Measurements from ENCODE around the gene KIF1B.
"Not testable (repeated sequence)": the region's sequence is repeated elsewhere in the genome, so short reads cannot be mapped to it uniquely, and the experiment has no call there.

The KIF1B gene

DNA sequence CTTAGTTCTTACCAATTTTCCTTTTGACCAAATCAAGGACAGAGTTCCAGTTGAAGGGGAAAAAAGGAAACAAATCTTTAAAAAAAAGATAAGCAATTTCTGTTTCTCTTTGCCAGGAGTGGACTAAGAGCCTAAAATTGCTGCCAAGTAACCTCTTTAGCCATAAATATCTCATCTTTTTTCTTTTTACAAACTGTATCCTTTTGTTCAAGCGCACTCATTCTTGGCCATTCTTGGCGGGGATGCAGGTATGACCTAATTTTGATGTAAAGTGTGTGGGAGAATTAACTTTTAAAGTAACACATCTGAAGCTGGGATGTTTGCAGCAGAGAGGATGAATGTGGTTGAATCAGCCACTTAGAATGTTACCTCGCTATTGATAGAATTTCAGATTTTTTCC lies 13.4 kb upstream of the KIF1B start:
- no peak for DNase-seq

DNA sequence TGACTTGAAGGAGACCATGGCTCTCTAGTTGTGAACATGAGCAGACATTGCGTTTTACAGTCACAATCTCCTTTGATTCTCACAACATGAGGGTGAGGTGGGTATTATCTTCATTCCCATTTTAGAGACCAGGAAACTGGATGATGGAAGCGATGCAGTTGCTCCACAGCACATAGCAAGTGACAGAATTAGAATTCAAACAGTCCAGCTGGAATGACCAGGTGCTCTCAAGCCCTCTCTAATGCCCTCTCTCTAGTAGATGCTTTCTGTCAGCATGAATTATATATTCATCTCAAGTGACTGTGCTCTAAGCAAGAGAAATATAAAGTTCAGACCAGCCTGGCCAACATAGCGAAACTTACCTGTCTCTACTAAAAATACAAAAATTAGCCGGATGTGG lies 9.8 kb upstream of the KIF1B start:
- DNase-seq = no peak

DNA sequence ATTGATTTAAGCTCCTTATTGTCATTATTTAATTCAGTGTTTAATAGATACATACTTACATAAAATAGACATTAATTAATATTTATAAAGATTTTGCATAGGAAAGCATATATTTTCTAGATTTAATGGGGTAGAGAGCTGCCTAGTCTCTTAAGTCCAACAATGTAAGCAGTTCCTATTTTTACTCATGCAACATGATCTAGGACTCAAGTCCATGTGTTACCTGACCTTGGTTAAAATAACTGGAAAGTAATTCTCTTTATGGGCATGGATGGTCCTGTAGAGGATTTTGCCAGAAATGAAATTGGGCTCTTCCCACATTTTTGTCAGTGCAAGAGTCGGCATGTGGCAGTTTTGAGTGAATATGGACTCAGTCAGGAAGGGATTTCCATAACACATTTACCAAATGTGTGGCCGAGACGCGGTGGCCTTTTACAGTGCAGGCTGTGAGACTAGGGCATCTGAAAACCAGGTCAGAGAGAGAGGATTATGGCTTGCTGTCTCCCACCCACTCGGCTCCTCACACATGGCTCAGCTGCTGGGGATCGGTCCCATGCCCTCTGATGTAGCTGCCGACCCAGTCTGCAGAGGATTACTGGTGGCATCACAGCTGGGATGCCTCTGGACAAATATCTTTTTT lies 6.2 kb upstream of the KIF1B start:
- DNase-seq = no peak

DNA sequence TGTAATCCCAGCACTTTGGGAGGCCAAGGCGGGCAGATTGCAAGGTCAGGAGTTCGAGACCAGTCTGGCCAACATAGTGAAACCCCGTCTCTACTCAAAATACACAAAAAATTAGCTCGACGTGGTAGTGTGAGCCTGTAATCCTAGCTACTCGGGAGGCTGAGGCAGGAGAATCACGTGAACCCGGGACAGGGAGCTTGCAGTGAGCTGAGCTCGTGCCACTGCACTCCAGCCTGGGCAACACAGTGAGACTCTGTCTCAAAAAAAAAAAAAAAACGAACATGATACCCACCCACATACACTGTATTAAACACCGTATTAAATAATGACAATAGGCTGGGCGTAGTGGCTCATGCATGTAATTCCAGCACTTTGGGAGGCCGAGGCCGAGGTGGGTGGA lies 5.2 kb upstream of the KIF1B start:
- DNase-seq = not testable (repeated sequence)

DNA sequence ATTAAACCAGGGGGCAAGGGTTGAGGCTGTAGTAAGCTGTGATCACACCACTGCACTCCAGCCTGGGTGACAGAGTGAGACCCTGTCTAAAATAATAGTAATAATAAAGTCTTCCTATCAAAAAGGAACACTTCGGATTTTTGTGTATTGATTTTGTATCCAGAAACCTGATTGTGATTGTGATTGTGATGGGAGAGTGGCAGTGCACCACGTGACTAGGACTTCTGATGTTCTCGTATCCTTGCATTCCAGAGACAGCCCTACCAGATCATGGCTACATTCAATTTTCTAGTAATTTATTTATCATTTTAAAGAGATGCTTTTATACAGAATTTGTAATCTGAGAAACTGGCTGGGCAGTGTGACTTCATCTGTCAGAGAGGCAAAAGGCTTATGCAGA lies 2.6 kb upstream of the KIF1B start:
- DNase-seq = no peak

DNA sequence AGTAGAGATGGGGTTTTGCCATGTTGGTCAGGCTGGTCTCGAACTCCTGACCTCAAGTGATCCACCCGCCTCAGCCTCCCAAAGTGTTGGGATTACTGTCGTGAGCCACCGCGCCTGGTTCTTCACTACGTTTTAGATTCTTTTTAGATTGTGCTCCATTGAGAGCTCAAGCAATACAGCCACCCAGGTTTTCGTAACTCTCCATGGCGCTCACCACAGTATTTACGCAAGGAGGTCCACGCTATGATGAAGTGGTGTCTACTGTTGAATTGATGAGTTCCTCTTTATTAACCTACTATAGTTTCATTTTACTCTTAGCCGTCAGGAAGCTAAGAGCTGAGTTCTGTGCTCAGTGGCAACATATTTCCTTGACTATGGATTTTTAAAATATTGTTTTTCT lies 1.8 kb upstream of the KIF1B start:
- DNase-seq = peak; percentile 87 to 94 (median 91)

DNA sequence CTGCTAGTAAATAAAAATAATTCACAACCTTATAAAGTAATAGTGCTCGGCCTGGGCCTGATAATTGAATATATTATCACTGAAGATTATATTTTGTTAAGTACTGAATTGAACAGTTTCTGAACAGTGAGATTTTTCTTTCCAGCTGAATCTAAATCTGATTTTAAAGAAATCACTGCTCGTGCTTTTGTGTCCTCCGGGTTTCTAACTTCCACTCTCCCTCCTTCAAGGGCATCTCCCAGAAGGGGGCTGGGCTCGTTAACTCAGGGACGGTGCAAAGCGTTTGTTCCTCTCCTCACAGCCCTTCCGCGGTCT lies 823 bp upstream of the KIF1B start:
- no peak for DNase-seq

DNA sequence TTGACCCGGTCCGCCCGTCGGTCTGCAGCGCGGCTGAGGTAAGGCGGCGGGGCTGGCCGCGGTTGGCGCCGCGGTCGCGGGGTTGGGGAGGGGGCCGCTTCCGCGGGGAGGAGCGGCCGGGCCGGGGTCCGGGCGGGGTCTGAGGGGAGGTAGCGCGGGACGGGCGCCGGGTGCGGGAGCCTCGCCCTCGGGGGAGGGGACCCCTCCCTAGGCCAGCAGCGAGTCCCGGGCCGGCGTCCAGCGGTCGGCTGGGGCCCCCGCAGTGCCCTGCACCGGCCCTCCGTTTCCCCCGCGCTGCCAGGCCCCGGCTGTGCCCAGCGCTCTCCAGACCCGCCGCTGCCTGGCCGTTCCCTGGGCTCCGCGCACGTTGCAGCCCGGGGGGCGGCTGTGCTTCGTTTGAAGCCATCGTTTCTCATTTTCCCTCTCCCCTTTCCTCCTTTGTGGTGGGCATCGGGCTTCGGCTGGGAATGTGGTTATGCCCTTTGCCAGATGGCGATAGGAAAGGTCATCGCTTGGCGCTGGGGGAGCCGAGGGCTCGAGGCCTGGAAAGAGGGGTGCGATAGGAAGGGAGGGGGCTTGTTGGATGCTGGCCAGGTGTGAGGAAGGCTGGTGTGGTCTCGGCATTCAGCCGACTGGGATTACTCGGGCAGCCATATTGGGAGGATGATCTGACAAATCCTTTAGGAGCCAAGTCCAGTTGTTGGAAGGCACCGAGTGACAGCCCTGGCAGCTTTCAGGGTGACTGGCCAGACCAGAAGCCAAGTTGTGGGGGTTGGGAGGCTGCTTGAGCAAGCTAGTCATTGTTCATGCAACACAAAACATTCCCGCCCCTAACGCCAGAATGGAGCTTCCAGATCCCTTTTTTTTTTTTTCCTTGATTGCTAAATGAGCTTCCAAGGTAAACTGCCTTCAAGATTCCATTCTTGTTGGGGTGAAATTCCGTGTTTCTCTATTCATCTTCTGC lies 753 bp downstream of the KIF1B start:
- peak; percentile 70 to 84 (median 79) for DNase-seq

DNA sequence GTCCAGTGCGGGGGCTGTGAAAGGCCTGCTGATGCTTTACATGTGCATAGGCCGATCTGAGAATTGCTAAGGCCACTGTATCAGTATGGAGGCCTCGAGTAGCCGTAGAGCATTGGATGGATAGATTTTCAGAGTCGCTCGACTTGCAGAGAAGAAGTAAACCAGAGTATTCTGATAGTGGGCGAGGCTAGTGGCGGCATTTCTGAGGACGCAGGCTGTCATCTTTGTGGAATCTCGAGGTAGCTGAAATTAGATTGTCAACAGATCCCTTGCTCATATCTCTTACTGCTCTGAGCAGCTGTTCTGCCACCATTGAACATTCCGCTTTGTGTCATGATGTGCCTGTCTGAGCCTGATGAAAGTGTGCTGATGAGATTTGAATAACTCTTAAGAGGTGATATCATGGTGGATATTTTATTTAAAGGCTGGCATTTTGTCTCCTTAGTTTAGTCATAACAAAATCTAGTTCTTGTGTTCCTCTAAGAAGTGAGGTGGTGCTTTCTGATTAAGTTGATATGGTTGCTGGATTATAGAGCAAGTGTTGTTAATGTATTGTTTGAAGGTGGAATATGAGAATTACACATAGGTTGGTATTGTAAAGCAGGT lies 1.5 kb downstream of the KIF1B start:
- DNase-seq = no peak

DNA sequence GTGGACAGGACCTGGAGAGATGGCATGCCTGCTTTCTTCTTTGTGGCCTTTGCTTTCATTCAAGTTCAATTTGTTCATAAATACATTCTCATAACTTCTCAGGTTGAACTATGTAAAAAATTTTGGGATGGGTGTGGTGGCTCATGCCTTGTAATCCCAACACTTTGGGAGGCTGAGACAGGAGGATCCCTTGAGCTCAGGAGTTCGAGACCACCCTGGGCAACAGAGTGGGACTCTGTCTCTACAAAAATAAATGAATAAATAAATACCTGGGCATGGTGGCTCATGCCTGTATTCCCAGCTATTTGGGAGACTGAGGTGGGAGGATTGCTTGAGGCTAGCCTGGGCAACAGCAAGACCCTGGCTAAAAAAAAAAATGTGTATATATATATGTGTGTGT lies 2.1 kb downstream of the KIF1B start:
- DNase-seq = no peak

DNA sequence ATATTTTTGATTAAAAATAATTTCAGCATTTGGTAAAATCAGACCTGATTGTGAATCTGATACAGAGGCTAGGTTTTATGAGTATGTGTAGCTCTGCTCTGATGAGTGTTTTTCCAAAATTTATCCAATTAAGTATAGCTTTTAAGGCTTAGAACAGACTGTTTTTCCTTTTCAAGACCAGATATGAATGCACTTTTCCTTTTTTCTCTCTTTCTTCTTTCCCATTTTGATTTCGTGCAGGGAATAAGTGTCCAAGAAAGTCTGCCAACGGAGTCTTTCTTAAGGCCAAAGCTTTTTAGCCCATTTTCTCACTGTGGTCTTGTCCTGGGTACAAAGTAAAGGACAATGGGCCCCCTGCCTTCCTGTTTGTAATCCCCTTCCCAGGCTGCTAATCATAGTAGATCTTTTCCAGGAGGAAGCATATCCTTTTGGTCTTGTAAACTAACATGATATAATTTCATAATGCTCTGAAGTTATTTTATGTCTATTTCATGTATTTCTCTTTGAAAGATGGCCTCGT lies 2.9 kb downstream of the KIF1B start:
- DNase-seq = no peak

DNA sequence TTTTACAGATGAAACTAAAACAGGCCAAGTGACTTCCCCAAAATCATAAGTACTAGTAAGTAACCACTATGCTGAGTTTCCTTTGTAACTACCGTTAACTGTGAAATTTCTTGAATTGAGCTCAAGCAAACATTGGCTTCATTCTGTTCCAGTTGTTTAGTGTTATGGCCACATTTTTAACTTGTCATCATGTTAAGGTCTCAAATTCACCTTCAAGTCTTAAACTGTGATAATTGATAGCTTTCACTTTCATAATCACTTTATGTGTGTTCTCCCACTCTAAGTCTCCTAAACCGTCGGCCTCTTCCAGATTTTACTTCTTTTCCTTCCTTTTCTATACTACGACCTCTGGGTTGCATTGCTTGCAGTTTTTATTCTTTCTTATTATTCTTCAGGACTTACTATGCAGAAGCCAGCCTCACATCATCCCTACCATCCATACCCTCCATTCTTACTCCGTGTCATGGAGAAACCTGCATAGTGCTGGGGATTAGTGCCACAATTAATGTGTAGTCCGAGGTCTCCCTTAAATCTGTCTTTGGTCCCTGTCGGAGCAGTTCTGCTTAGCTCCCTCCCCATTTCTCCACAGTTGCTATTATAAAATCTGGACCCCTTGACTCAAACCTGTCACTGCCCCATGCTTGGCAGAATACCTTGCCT lies 5.8 kb downstream of the KIF1B start:
- peak in 3 of 4 experiments; percentile 9 to 38 (median 24) for DNase-seq

DNA sequence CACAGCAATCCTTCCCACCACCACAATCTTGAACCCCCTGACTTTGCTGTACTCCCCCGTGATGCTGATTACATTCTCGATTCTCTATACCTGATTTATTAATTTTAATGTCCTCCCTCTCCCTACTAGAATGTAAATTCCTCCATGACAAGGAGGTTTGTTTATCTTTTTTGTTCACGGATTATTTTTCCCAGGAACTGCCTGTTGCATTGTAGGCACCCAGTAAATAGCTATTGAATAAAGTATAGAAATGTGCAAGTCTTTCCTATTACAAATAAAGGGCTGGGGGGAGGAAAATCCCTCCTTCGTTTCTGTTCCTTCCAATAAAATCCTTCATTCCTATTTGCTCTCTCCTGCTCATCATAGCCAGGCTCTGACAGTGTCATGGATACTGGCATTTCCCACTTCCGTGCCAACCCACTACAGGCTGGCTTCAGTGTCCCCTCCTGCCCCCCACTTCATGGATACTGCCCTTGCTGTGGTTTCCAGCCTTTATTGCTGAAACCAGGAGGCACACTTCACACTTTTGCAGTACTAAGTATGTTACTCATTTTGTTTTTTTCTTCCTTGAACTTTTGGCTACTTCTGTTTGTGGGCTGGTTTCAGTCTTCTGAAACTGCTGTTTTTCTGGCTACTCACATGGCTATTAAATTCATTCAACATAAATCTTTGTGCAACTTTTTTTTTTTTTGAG lies 7.5 kb downstream of the KIF1B start:
- DNase-seq = peak; percentile 44 to 82 (median 60)

DNA sequence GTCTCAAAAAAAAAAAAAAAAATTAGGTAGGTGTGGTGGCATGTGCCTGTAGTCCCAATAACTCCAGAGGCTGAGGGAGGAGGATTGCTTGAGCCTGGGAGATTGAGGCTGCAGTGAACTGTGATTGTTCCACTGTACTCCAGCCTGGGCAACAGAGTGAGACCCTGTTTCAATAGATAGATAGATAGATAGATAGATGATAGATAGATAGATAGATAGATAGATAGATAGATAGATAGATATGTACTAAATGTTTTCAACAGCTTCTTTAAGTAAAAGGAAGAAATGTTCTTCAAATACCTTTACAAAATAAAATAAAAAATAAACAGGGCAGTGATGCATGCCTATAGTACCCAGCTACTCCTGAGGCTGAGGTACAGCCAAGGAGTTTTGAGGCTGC lies 9.8 kb downstream of the KIF1B start:
- no peak for DNase-seq

DNA sequence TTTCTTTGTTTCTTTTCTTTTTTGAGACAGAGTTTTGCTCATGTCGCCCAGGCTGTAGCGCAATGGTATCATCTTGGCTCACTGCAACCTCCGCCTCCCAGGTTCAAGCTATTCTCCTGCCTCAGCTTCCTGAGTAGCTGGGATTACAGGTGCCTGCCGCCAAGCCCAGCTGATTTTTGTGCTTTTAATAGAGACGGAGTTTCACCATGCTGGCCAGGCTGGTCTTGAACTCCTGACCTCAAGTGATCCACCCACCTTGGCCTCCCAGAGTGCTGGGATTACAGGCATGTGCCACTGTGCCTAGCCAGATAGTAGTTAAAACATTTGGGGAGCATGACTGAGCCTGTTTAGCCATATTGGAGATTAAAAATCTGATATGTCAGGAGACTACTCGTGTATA lies 10.3 kb downstream of the KIF1B start:
- not testable (repeated sequence) for DNase-seq

DNA sequence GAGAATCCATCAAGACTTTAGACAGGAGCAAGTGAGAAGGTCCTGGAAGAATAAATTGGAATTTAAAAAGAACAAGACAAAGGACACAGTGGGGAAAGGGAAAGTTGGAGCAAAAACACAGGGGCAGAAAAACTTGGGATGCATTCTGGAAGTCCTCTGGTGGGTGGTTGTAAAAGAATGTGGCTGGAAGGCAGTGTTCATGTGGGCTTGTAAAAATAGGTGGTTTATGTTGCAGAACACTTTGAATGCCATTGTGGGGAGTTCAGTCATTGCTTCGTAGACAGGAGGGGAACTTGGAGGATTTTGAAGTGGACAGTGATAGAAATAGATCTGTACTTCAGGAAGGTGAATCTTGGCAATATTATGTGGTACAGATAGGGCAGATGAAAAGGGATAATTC lies 15.2 kb downstream of the KIF1B start:
- DNase-seq = no peak

DNA sequence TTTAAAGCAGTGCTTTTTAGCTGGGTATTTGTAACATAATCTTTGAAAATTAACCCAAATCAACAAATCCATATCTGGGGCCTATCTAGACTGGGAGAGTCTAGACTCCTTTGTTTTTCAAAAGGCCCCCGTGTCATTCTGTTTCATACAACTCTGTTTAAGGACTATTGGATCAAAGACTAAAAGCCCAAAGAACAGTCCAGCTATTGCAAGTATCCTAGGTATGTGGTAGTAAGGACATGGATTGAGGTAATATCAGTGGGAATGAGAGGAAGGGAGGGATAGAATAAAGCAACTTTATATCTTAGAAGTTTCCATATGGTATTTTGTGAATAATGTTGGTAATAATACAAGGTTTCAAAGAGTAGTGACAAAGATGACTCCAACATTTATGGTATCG lies 18.2 kb downstream of the KIF1B start:
- no peak for DNase-seq

DNA sequence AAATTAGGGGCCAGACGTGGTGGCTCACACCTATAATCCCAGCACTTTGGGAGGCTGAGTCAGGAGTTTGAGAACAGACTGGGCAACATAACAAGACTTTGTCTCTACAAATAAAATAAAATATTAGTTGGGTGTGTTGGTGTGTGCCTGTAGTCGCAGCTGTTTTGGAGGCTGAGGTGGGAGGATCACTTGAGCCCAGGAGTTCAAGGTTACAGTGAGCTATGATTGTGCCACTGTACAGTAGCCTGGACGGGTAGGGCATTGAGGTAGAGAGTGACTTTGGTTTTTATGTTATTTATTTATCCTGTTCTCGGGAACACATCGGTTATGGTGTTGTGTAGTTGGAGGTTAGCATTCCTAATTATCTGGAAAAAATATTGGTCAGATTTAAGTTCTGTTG lies 19.5 kb downstream of the KIF1B start:
- no peak for DNase-seq

DNA sequence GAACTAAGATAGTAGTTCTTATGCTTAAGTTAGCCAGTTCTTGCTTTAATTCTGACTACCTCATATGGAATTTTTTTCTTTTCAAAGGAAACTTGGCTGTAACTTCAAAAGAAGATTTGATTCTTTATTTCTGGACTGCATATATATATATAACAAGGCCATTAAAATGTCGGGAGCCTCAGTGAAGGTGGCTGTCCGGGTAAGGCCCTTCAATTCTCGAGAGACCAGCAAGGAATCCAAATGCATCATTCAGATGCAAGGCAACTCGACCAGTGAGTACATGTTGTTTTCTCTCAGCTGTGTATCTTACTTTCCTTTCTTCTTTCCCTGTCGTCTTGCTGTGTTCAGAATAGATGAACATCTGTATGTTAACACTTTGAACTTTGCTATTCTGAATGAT lies 21.8 kb downstream of the KIF1B start:
- no peak for DNase-seq

DNA sequence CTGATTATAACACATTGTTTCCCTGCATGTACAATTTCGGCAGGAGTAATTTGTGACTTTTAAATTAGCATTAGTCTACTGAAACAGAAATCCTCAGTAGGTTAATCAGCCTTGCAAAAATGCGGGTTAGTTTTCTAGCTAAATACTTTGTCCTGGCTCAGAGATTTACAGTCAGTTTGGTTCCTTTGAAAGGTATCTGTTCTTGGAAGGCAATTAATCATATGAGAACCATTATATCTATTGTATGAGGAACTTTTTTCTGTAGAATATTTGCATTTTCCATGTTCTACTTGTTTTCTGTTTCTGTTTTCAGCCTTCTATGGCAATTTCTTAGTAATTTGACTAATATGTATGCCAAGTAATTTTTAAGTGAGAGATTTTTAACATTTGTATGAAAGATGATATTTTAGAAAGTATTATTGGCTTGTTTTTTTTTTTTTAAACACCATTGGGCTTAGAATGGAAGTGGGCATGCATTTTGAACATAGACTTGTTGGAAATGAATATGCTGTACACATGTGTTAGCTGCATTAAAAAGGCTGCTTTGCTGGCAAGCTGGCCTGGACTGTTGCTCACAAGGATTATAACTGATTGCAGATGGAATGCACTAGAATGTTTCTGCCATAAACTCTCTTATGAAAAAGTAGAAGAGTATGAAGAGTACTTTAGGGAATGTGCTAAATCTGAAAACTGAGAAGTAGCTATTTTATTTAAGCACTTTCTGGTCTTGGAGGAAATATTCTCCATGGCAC lies 26.2 kb downstream of the KIF1B start:
- DNase-seq = no peak

DNA sequence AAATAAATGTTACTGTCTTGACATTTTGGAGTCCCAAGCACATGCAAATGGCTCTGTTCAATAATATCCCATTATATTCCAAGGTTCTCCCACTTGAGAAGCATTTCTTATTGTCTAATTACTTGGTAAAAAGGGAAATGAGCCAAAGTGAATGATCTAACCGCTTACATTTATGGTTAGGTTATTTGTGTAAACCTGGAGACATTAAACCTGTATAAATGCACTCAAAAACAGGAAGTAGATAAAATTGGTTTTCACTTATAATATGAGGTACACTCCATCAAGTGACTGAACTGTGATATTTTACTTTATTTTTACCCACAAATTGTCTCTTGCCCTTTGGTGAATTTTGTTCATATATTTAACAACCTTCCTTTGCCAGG lies 26.8 kb downstream of the KIF1B start:
- DNase-seq = no peak

DNA sequence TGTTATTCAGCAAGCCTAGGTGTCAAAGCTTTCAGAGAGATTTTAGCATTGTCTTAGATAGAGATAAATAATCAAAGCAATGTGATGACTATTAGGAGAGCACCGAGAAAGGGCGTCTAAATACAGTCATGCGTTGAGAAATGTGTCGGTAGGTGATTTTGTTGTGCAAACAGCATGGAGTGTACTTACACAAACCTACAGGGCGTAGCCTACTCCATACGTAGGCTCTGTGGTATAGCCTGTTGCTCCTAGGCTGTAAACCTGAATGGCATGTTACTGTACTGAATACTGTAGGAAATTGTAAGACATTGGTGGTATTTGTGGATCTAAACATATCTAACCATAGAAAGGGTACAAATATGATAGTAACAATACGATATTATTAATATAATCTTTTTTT lies 31.8 kb downstream of the KIF1B start:
- no peak for DNase-seq
